Thoracic aorta (tissue), 2 donors: Measurements from ENCODE around the gene NPHP3. TPM values are rescaled to one million over a fixed set of nuclear protein-coding genes. Genes with fewer than 3 reads are reported as not detected.

Experiments used
- ATAC-seq: fragments of 150-250 bp; one replicate; pipeline ENCODE4 v1.8.0; 2017; ENCODE audit warnings: low read depth; ENCODE audit not compliant: insufficient number of reproducible peaks, low FRiP score
- DNase-seq: peaks from one replicate; pipeline ENCODE4 v3.0.0-alpha.2; 2020; ENCODE audit warnings: low spot score
- H3K27ac ChIP-seq, 2 donors: fragments of 200-600 bp; sonication (generic); 1 replicate in 1 of 2; 2 replicates in 1 of 2; pipeline ENCODE4 v1.5.1; 2016; ENCODE audit warnings: mild to moderate bottlenecking in 2 of 2, moderate library complexity in 2 of 2
- H3K27me3 ChIP-seq: fragments of 200-600 bp; sonication (generic); replicated peaks from 2 replicates; pipeline ENCODE4 v1.6.0; 2016; ENCODE audit warnings: mild to moderate bottlenecking; ENCODE audit not compliant: insufficient read depth
- H3K36me3 ChIP-seq: fragments of 200-600 bp; sonication (generic); one replicate; pipeline ENCODE4 v1.5.1; 2016
- H3K4me1 ChIP-seq, 2 donors: fragments of 200-600 bp; sonication (generic); 1 replicate in 1 of 2; 2 replicates in 1 of 2; pipeline versions ENCODE4 v1.5.1 to v1.6.0; 2016; ENCODE audit warnings: low read depth in 2 of 2, mild to moderate bottlenecking in 1 of 2; ENCODE audit not compliant: control insufficient read depth in 1 of 2
- H3K4me3 ChIP-seq: fragments of 200-600 bp; sonication (generic); 2 replicates; pipeline ENCODE4 v1.5.1; 2016; ENCODE audit warnings: mild to moderate bottlenecking
- H3K9me3 ChIP-seq: fragments of 200-600 bp; sonication (generic); 2 replicates; pipeline ENCODE4 v1.5.1; 2016
- CTCF ChIP-seq: fragments of 200-600 bp; sonication (generic); IDR thresholded peaks from one replicate; pipeline ENCODE4 v1.5.1; 2019; ENCODE audit warnings: antibody characterized with exemption
- total RNA-seq, 2 donors: library from RNA; depleted of rRNA; stranded (reverse); fragments of >200 nt; gene quantifications; one replicate each; pipeline versions ENCODE4 v1.1.0 to v1.2.3, GENCODE V29; 2016

Gene NPHP3
- total RNA-seq, 2 donors from 2014 or later = 36.3 to 99.7 TPM

GRCh38 chr3:132738314-132738713 is 16.1 kb upstream of the NPHP3 start:
- H3K27me3 ChIP-seq = no peaks in the 10 kb centered on the region
- DNase-seq = no peak
- H3K36me3 ChIP-seq = no peaks in the 10 kb centered on the region
- H3K9me3 ChIP-seq = no peaks in the 10 kb centered on the region
- H3K27ac ChIP-seq = no peak overlapping the region
- TF ChIP-seq CTCF = no peak
- H3K4me1 ChIP-seq = no peaks in the 10 kb centered on the region
- ATAC-seq = no peak
- no peak overlapping the region for H3K4me3 ChIP-seq

DNA sequence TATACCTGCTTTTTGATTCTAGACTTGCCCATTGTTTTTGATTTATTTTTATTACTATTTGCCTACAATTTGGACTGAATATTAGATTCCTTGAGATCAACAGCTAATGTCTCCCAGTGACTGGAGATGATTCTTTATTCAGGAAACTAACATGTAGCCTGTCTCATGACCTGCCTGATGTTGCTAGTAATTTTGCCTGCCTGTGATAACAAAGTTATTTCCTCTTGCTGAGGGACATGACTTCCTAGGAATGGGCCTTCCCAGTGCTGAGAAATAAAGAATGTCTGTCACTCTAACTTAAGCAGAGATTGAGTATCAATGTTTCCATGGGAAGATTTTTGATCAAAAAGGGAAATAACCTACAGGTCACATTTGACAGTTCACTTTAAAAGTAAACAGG is 13.4 kb upstream of the NPHP3 start:
- no peak for TF ChIP-seq CTCF
- no peaks in the 10 kb centered on the region for H3K27me3 ChIP-seq
- H3K4me3 ChIP-seq = no peak overlapping the region
- H3K9me3 ChIP-seq = no peaks in the 10 kb centered on the region
- ATAC-seq (no peak), DNase-seq (no peak)
- H3K36me3 ChIP-seq = no peaks in the 10 kb centered on the region
- no peak overlapping the region for H3K27ac ChIP-seq
- no peaks in the 10 kb centered on the region for H3K4me1 ChIP-seq

- H3K27ac ChIP-seq = no peak overlapping the region
Observed at GRCh38 chr3:132730891-132731580, 8.8 kb upstream of the NPHP3 start.

GRCh38 chr3:132726341-132726823 is 4.2 kb upstream of the NPHP3 start:
- H3K4me3 ChIP-seq = no peak overlapping the region
- peak; percentile 76 for TF ChIP-seq CTCF
- ATAC-seq (no peak), DNase-seq (no peak)
- peaks cover under 1 to 7% of the 10 kb centered on the region in 2 donors for H3K4me1 ChIP-seq
- H3K27ac ChIP-seq = no peak overlapping the region
- no peaks in the 10 kb centered on the region for H3K27me3 ChIP-seq
- no peaks in the 10 kb centered on the region for H3K36me3 ChIP-seq
- no peaks in the 10 kb centered on the region for H3K9me3 ChIP-seq

More at GRCh38 chr3:132730891-132731580, 8.8 kb upstream of the NPHP3 start:
- DNase-seq (no peak), ATAC-seq (peak; percentile 79)
- Histone ChIP-seq H3K4me1 (no peaks in the 10 kb centered on the region), H3K9me3 (no peaks in the 10 kb centered on the region), H3K36me3 (no peaks in the 10 kb centered on the region), H3K4me3 (no peak overlapping the region), H3K27me3 (no peaks in the 10 kb centered on the region)
- TF ChIP-seq CTCF = peak; percentile 50

GRCh38 chr3:132723024-132723950 is 1.1 kb upstream of the NPHP3 start:
- peak; percentile 48 for ATAC-seq
- Histone ChIP-seq H3K4me3 (peak overlapping the region; percentile 87), H3K27ac (peak overlapping the region; percentile 71 to 83), H3K4me1 (peaks cover 22 to 33% of the 10 kb centered on the region in 2 donors), H3K27me3 (no peaks in the 10 kb centered on the region), H3K9me3 (no peaks in the 10 kb centered on the region), H3K36me3 (no peaks in the 10 kb centered on the region)
- DNase-seq = no peak
- no peak for TF ChIP-seq CTCF
